GM19025 (cell line): ENCODE results near the gene C8A.

ENCODE experiments used
- ATAC-seq: cut with Tn5 transposase; IDR thresholded peaks from one replicate; pipeline ENCODE4 v1.9.1; 2021; ENCODE audit warnings: mild to moderate bottlenecking, low read depth, moderate library complexity; ENCODE audit not compliant: unreplicated experiment

Gene C8A

GRCh38 chr1:56880774-56881173 lies 26.2 kb downstream of the C8A start:
- ATAC-seq, result no peak

- ATAC-seq, result no peak
Measured at GRCh38 chr1:56881417-56881816, 26.8 kb downstream of the C8A start.

GRCh38 chr1:56890229-56890628 lies 35.6 kb downstream of the C8A start:
- ATAC-seq, result no peak

GRCh38 chr1:56894014-56894413 lies 39.4 kb downstream of the C8A start:
- ATAC-seq, result no peak

GRCh38 chr1:56897150-56898004 lies 42.8 kb downstream of the C8A start:
- ATAC-seq, result no peak

- ATAC-seq, result no peak
Measured at GRCh38 chr1:56898005-56898373, 43.4 kb downstream of the C8A start.

GRCh38 chr1:56898879-56899278 lies 44.3 kb downstream of the C8A start:
- ATAC-seq, result no peak

GRCh38 chr1:56901716-56902115 lies 47.1 kb downstream of the C8A start:
- no peak for ATAC-seq

- ATAC-seq, result no peak
Measured at GRCh38 chr1:56903778-56904177, 49.2 kb downstream of the C8A start.

- ATAC-seq, result no peak
Measured at GRCh38 chr1:56904663-56905397, 50.2 kb downstream of the C8A start.

- ATAC-seq, result no peak
Measured at GRCh38 chr1:56905667-56906066, 51.1 kb downstream of the C8A start.

- ATAC-seq, result no peak
Measured at GRCh38 chr1:56908619-56909221, 54.1 kb downstream of the C8A start.

- ATAC-seq, result no peak
Measured at GRCh38 chr1:56910441-56910985, 55.9 kb downstream of the C8A start.

- ATAC-seq, result no peak
Measured at GRCh38 chr1:56911098-56911938, 56.7 kb downstream of the C8A start.

- no peak for ATAC-seq
Measured at GRCh38 chr1:56912325-56912724, 57.7 kb downstream of the C8A start.

GRCh38 chr1:56915960-56916359 lies 61.4 kb downstream of the C8A start:
- ATAC-seq, result no peak

GRCh38 chr1:56916630-56917029 lies 62.0 kb downstream of the C8A start:
- no peak for ATAC-seq

GRCh38 chr1:56917356-56917755 lies 62.8 kb downstream of the C8A start:
- no peak for ATAC-seq

- ATAC-seq, result no peak
Measured at GRCh38 chr1:56920591-56921001, 66.0 kb downstream of the C8A start.

GRCh38 chr1:56921479-56921878 lies 66.9 kb downstream of the C8A start:
- no peak for ATAC-seq
